Spinal cord (tissue), 10 donors: ENCODE measurements around the gene PEPD. TPM values are rescaled to one million over a fixed set of nuclear protein-coding genes. Genes with fewer than 3 reads are reported as not detected.

Experiments
- DNase-seq, 6 donors: peaks; one replicate each; pipeline versions ENCODE4 v3.0.0 to v3.0.0-alpha.2; 2013 to 2015; ENCODE audit warnings: low spot score in 6 of 6, low read depth in 4 of 6
- H3K27ac ChIP-seq: one replicate; pipeline ENCODE4 v1.5.1; 2013; ENCODE audit warnings: low read depth, low read length, control low read depth
- H3K27me3 ChIP-seq: one replicate; pipeline ENCODE4 v1.6.1; 2013; ENCODE audit warnings: low read length; ENCODE audit not compliant: control insufficient read depth, insufficient read depth
- H3K36me3 ChIP-seq: one replicate; pipeline ENCODE4 v1.6.1; 2013; ENCODE audit warnings: low read length; ENCODE audit not compliant: control insufficient read depth, insufficient read depth
- H3K4me1 ChIP-seq: one replicate; pipeline ENCODE4 v1.6.1; 2013; ENCODE audit warnings: low read length; ENCODE audit not compliant: control insufficient read depth, insufficient read depth
- H3K4me3 ChIP-seq: one replicate; pipeline ENCODE4 v1.5.1; 2013; ENCODE audit warnings: low read depth, low read length, control low read depth
- H3K9me3 ChIP-seq: one replicate; pipeline ENCODE4 v1.6.1; 2013; ENCODE audit warnings: low read length; ENCODE audit not compliant: control insufficient read depth, insufficient read depth
- WGBS: methylation state at CpG from one replicate; pipeline ENCODE4 v1.1.5; 2013; ENCODE audit warnings: missing lambda C conversion rate; ENCODE audit not compliant: insufficient coverage; 5-methylcytosine and 5-hydroxymethylcytosine counted together
- polyA plus RNA-seq, 2 donors: library from polyadenylated mRNA; unstranded; fragments of 120-200 nt; gene quantifications; one replicate each; pipeline ENCODE4 v1.2.1, GENCODE V29; 2013; ENCODE audit not compliant: insufficient read length in 2 of 2
- total RNA-seq, 2 donors: library from RNA; depleted of rRNA in 1 of 2; stranded (reverse); fragments of 120-200 nt in 1 of 2; fragments of >200 nt in 1 of 2; gene quantifications; one replicate each; pipeline versions ENCODE4 v1.2.3 to v1.2.4, GENCODE V29; 2013 to 2014
- donor health status: healthy.

PEPD gene
- total and polyA plus RNA-seq, 4 donors: 30.0 to 62.6 (median 48.6) TPM

GRCh38 chr19:33440682-33441081 is 80.9 kb downstream of the PEPD start:
- Histone ChIP-seq H3K27me3 (no peaks in the 10 kb centered on the region), H3K9me3 (no peaks in the 10 kb centered on the region), H3K4me3 (no peak overlapping the region), H3K36me3 (peaks cover 30% of the 10 kb centered on the region), H3K27ac (no peak overlapping the region), H3K4me1 (peaks cover 25% of the 10 kb centered on the region)
- 95% methylated on average over 7 of the region's 7 CpGs for WGBS
- DNase-seq: no peak

GRCh38 chr19:33440241-33440640 is 81.3 kb downstream of the PEPD start:
- Histone ChIP-seq H3K27me3 (no peaks in the 10 kb centered on the region), H3K36me3 (peaks cover 32% of the 10 kb centered on the region), H3K4me1 (peaks cover 25% of the 10 kb centered on the region), H3K27ac (no peak overlapping the region), H3K4me3 (no peak overlapping the region), H3K9me3 (no peaks in the 10 kb centered on the region)
- 78% methylated on average over 6 of the region's 6 CpGs for WGBS
- no peak for DNase-seq

GRCh38 chr19:33438987-33439781 is 82.4 kb downstream of the PEPD start:
- H3K4me3 ChIP-seq: no peak overlapping the region
- H3K36me3 ChIP-seq: peaks cover 34% of the 10 kb centered on the region
- H3K27me3 ChIP-seq: no peaks in the 10 kb centered on the region
- H3K4me1 ChIP-seq: peaks cover 25% of the 10 kb centered on the region
- 90% methylated on average over 14 of the region's 16 CpGs for WGBS
- H3K27ac ChIP-seq: no peak overlapping the region
- DNase-seq: no peak
- no peaks in the 10 kb centered on the region for H3K9me3 ChIP-seq

- peak in 2 of 6 donors; percentile 38 to 49 for DNase-seq
- WGBS: 61% methylated on average over 11 of the region's 11 CpGs
Measured at GRCh38 chr19:33437821-33438671, 83.5 kb downstream of the PEPD start.

GRCh38 chr19:33437393-33437820 is 84.2 kb downstream of the PEPD start:
- WGBS: 55% methylated on average over 7 of the region's 11 CpGs
- Histone ChIP-seq H3K27me3 (no peaks in the 10 kb centered on the region), H3K27ac (no peak overlapping the region), H3K4me3 (no peak overlapping the region), H3K9me3 (no peaks in the 10 kb centered on the region), H3K36me3 (peaks cover 30% of the 10 kb centered on the region), H3K4me1 (peaks cover 33% of the 10 kb centered on the region)
- DNase-seq: peak in 1 of 6 donors; percentile 55

More at GRCh38 chr19:33437821-33438671, 83.5 kb downstream of the PEPD start:
- Histone ChIP-seq H3K27me3 (no peaks in the 10 kb centered on the region), H3K4me3 (no peak overlapping the region), H3K27ac (no peak overlapping the region), H3K9me3 (no peaks in the 10 kb centered on the region), H3K4me1 (peaks cover 27% of the 10 kb centered on the region), H3K36me3 (peaks cover 30% of the 10 kb centered on the region)

GRCh38 chr19:33436360-33437345 is 84.9 kb downstream of the PEPD start:
- 83% methylated on average over 19 of the region's 22 CpGs for WGBS
- no peak overlapping the region for H3K4me3 ChIP-seq

GRCh38 chr19:33435706-33436359 is 85.8 kb downstream of the PEPD start:
- Histone ChIP-seq H3K27ac (no peak overlapping the region), H3K4me3 (no peak overlapping the region), H3K4me1 (peaks cover 48% of the 10 kb centered on the region), H3K36me3 (peaks cover 23% of the 10 kb centered on the region), H3K9me3 (no peaks in the 10 kb centered on the region), H3K27me3 (no peaks in the 10 kb centered on the region)
- DNase-seq: no peak
- 87% methylated on average over 11 of the region's 11 CpGs for WGBS

More at GRCh38 chr19:33436360-33437345, 84.9 kb downstream of the PEPD start:
- Histone ChIP-seq H3K27ac (no peak overlapping the region), H3K36me3 (peaks cover 28% of the 10 kb centered on the region), H3K9me3 (no peaks in the 10 kb centered on the region), H3K27me3 (no peaks in the 10 kb centered on the region), H3K4me1 (peaks cover 41% of the 10 kb centered on the region)
- no peak for DNase-seq

- Histone ChIP-seq H3K4me3 (no peak overlapping the region), H3K4me1 (peaks cover 56% of the 10 kb centered on the region), H3K27me3 (no peaks in the 10 kb centered on the region), H3K36me3 (peaks cover 21% of the 10 kb centered on the region), H3K9me3 (no peaks in the 10 kb centered on the region), H3K27ac (no peak overlapping the region)
- DNase-seq: no peak
- WGBS: 68% methylated on average over 28 of the region's 28 CpGs
Measured at GRCh38 chr19:33434886-33435705, 86.5 kb downstream of the PEPD start.
